NCI-H146 (cell line): Measurements from ENCODE around the gene REXO4.
"Not testable (repeated sequence)": the region's sequence is repeated elsewhere in the genome, so short reads cannot be mapped to it uniquely, and the experiment has no call there.

Source experiments
- DNase-seq: peaks from one replicate; lab custom pipeline; 2025; lab: John Stamatoyannopoulos, UW

The REXO4 gene

GRCh38 chr9:133417541-133418461, at the start of gene REXO4:
Gene REXO4, minus strand, starts transcription at chr9:133418010. Its CDS starts 166 bp downstream, at chr9:133417844.
- DNase-seq: peak; percentile 85

- no peak for DNase-seq
Measured at GRCh38 chr9:133467101-133467500, 49.3 kb upstream of the REXO4 start.

- no peak for DNase-seq
Measured at GRCh38 chr9:133465984-133466383, 48.2 kb upstream of the REXO4 start.

- DNase-seq: no peak
Measured at GRCh38 chr9:133464638-133465037, 46.8 kb upstream of the REXO4 start.

GRCh38 chr9:133463864-133464615, 46.2 kb upstream of the REXO4 start:
- no peak for DNase-seq

GRCh38 chr9:133463234-133463863, 45.5 kb upstream of the REXO4 start:
- no peak for DNase-seq

GRCh38 chr9:133461975-133462374, 44.2 kb upstream of the REXO4 start:
- DNase-seq: no peak

- DNase-seq: peak; percentile 81
Measured at GRCh38 chr9:133460405-133461175, 42.8 kb upstream of the REXO4 start.

GRCh38 chr9:133459476-133460404, 41.9 kb upstream of the REXO4 start, which contains the start of gene CACFD1:
Gene CACFD1, plus strand, starts transcription at chr9:133459978. Its CDS starts 89 bp downstream, at chr9:133460067.
- DNase-seq: peak; percentile 99

GRCh38 chr9:133458643-133459312, 41.0 kb upstream of the REXO4 start:
- DNase-seq: peak; percentile 39

GRCh38 chr9:133457748-133458147, 39.9 kb upstream of the REXO4 start:
- DNase-seq: no peak

GRCh38 chr9:133457233-133457632, 39.4 kb upstream of the REXO4 start:
- DNase-seq: no peak

GRCh38 chr9:133456409-133456808, 38.6 kb upstream of the REXO4 start:
- no peak for DNase-seq

GRCh38 chr9:133455936-133456335, 38.1 kb upstream of the REXO4 start:
- no peak for DNase-seq

GRCh38 chr9:133454943-133455673, 37.3 kb upstream of the REXO4 start:
- DNase-seq: no peak

- no peak for DNase-seq
Measured at GRCh38 chr9:133454325-133454724, 36.5 kb upstream of the REXO4 start.

GRCh38 chr9:133453651-133454050, 35.8 kb upstream of the REXO4 start:
- no peak for DNase-seq

GRCh38 chr9:133452562-133452961, 34.8 kb upstream of the REXO4 start:
- DNase-seq: no peak

- not testable (repeated sequence) for DNase-seq
Measured at GRCh38 chr9:133451865-133452264, 34.1 kb upstream of the REXO4 start.
